HG03342 (cell line): ENCODE results near the gene NGRN.

Experiments used
- ATAC-seq: cut with Tn5 transposase; IDR thresholded peaks from one replicate; pipeline ENCODE4 v1.9.1; 2021; ENCODE audit warnings: mild to moderate bottlenecking, moderate library complexity; ENCODE audit not compliant: unreplicated experiment

Gene NGRN

GRCh38 chr15:90265271-90266060, at the start of gene NGRN:
NGRN (plus strand) TSS chr15:90265672; CDS start chr15:90265713, 41 bp downstream.
- peak; percentile 93 for ATAC-seq

GRCh38 chr15:90217671-90218394, 47.6 kb upstream of the NGRN start:
- no peak for ATAC-seq

GRCh38 chr15:90219421-90220141, 45.9 kb upstream of the NGRN start:
- no peak for ATAC-seq

- no peak for ATAC-seq
Measured at GRCh38 chr15:90221246-90221900, 44.1 kb upstream of the NGRN start.

- ATAC-seq, result no peak
Measured at GRCh38 chr15:90222547-90222946, 42.9 kb upstream of the NGRN start.

- no peak for ATAC-seq
Measured at GRCh38 chr15:90223441-90224165, 41.9 kb upstream of the NGRN start.

- no peak for ATAC-seq
Measured at GRCh38 chr15:90225047-90225446, 40.4 kb upstream of the NGRN start.

GRCh38 chr15:90225504-90226234, 39.8 kb upstream of the NGRN start:
- no peak for ATAC-seq

- no peak for ATAC-seq
Measured at GRCh38 chr15:90227336-90227735, 38.1 kb upstream of the NGRN start.

- no peak for ATAC-seq
Measured at GRCh38 chr15:90227816-90228772, 37.4 kb upstream of the NGRN start.

- no peak for ATAC-seq
Measured at GRCh38 chr15:90228960-90229359, 36.5 kb upstream of the NGRN start.

GRCh38 chr15:90230071-90230494, 35.4 kb upstream of the NGRN start:
- ATAC-seq, result no peak

GRCh38 chr15:90230610-90231009, 34.9 kb upstream of the NGRN start:
- no peak for ATAC-seq

- no peak for ATAC-seq
Measured at GRCh38 chr15:90231028-90232017, 34.1 kb upstream of the NGRN start.

- no peak for ATAC-seq
Measured at GRCh38 chr15:90232196-90232595, 33.3 kb upstream of the NGRN start.

- ATAC-seq, result no peak
Measured at GRCh38 chr15:90232941-90233386, 32.5 kb upstream of the NGRN start.

GRCh38 chr15:90233387-90234095, 31.9 kb upstream of the NGRN start, which contains the start of gene CIB1:
CIB1 (minus strand) TSS chr15:90233941; CDS start chr15:90233885, 56 bp downstream.
- peak; percentile 89 for ATAC-seq
